Sigmoid colon (tissue), 7 donors: ENCODE measurements around the gene MAP4K1. TPM values are rescaled to one million over a fixed set of nuclear protein-coding genes. Genes with fewer than 3 reads are reported as not detected.

Source experiments
- DNase-seq: peaks from one replicate; pipeline ENCODE4 v3.0.0-alpha.2; 2019
- H3K27ac ChIP-seq, 4 donors: fragments of 200-600 bp; sonication (generic); one replicate each; pipeline ENCODE4 v1.5.1; 2016 to 2019; ENCODE audit warnings: mild to moderate bottlenecking in 1 of 4
- H3K27me3 ChIP-seq, 3 donors: fragments of 200-600 bp; sonication (generic); one replicate each; pipeline ENCODE4 v1.5.1; 2019; ENCODE audit warnings: mild to moderate bottlenecking in 1 of 3
- H3K36me3 ChIP-seq, 4 donors: fragments of 200-600 bp; sonication (generic); one replicate each; pipeline ENCODE4 v1.5.1; 2016 to 2019
- H3K4me1 ChIP-seq, 4 donors: fragments of 200-600 bp; sonication (generic); one replicate each; pipeline ENCODE4 v1.5.1; 2017 to 2019
- H3K4me3 ChIP-seq, 4 donors: fragments of 200-600 bp; sonication (generic); one replicate each; pipeline ENCODE4 v1.5.1; 2017 to 2019; ENCODE audit warnings: mild to moderate bottlenecking in 2 of 4, moderate library complexity in 1 of 4
- H3K9me3 ChIP-seq, 4 donors: fragments of 200-600 bp in 3 of 4; sonication (generic) in 3 of 4; one replicate each; pipeline versions ENCODE4 v1.5.1 to v1.6.1; 2013 to 2019
- CTCF ChIP-seq, 4 experiments: fragments of 450-650 bp in 3 of 4; fragments of 200-600 bp in 1 of 4; IDR thresholded peaks; one replicate each; pipeline ENCODE4 v1.5.1; 2016 to 2019; ENCODE audit warnings: antibody characterized with exemption in 4 of 4, mild to moderate bottlenecking in 3 of 4, moderate library complexity in 2 of 4
- EP300 ChIP-seq, 4 donors: sonication (generic); formaldehyde crosslinking; IDR thresholded peaks; one replicate each; pipeline ENCODE4 v1.6.1; 2017; ENCODE audit warnings: antibody characterized with exemption in 4 of 4
- POLR2A ChIP-seq, 2 donors: fragments of 450-650 bp; IDR thresholded peaks; one replicate each; pipeline ENCODE4 v1.6.1; 2016; ENCODE audit warnings: antibody characterized with exemption in 2 of 2, mild to moderate bottlenecking in 2 of 2, moderate library complexity in 2 of 2
- POLR2AphosphoS5 ChIP-seq, 4 donors: sonication (generic); formaldehyde crosslinking; IDR thresholded peaks; one replicate each; pipeline ENCODE4 v1.6.1; 2017; ENCODE audit warnings: antibody characterized with exemption in 4 of 4
- WGBS, 2 donors: extraction: QIAGEN DNeasy Blood & Tissue Kit; methylation state at CpG; one replicate each; pipeline ENCODE4 v1.1.7; 2013; 5-methylcytosine and 5-hydroxymethylcytosine counted together
- intact Hi-C: fragments of 100-400 bp; cut with DNase I; formaldehyde crosslinking; loops from one replicate; pipeline ENCODE4 v1.15.1; 2023
- polyA plus RNA-seq, 3 donors: library from polyadenylated mRNA; stranded (reverse); fragments of 200-250 nt; gene quantifications; one replicate each; pipeline ENCODE4 v1.2.3, GENCODE V29; 2013
- total RNA-seq, 4 donors: library from RNA; depleted of rRNA; stranded (reverse); fragments of >200 nt; gene quantifications; one replicate each; pipeline ENCODE4 v1.1.0, GENCODE V29; 2016
- donor health status: healthy with polysubstance abuse.
- donor health status: Bipolar disorder and iron deficiency.
- donor health status: healthy.

The MAP4K1 gene
- total and polyA plus RNA-seq, 7 donors = 1.2 to 29.7 (median 1.6) TPM

GRCh38 chr19:38545596-38545995 is 72.2 kb downstream of the MAP4K1 start:
- intact Hi-C loops = loop anchor here (2.0 kb wide), 1 partner anchor 385 kb away; the partner anchor contains the start of genes MRPS12 and SARS2
- no peaks in the 10 kb centered on the region for H3K36me3 ChIP-seq
- WGBS, 2 donors = 92 to 97% methylated on average over 8 of the region's 8 CpGs
- H3K27me3 ChIP-seq = no peaks in the 10 kb centered on the region
- TF ChIP-seq POLR2AphosphoS5 (IDR thresholded peaks at IDR 0.05) = no peak
- TF ChIP-seq EP300 (IDR thresholded peaks at IDR 0.05) = no peak
- H3K27ac ChIP-seq = no peak overlapping the region
- H3K4me3 ChIP-seq = no peak overlapping the region
- H3K9me3 ChIP-seq = no peaks in the 10 kb centered on the region
- H3K4me1 ChIP-seq = peaks cover 0 to 16% (median 7%) of the 10 kb centered on the region in 4 donors
- no peak for DNase-seq

GRCh38 chr19:38544569-38545315 is 73.0 kb downstream of the MAP4K1 start:
- WGBS, 2 donors = 39 to 48% methylated on average over 6 of the region's 6 CpGs

GRCh38 chr19:38543807-38544568 is 73.8 kb downstream of the MAP4K1 start:
- Histone ChIP-seq H3K9me3 (no peaks in the 10 kb centered on the region), H3K36me3 (no peaks in the 10 kb centered on the region), H3K27ac (peak overlapping the region in 1 of 4 donors; percentile 57), H3K27me3 (no peaks in the 10 kb centered on the region), H3K4me3 (peak overlapping the region in 1 of 4 donors; percentile 36), H3K4me1 (peaks cover 0 to 16% (median 7%) of the 10 kb centered on the region in 4 donors)
- intact Hi-C loops = loop anchor here (2.0 kb wide), 1 partner anchor 387 kb away; the partner anchor contains the start of genes MRPS12 and SARS2
- peak; percentile 76 for DNase-seq
- 51 to 60% methylated on average over 21 of the region's 21 CpGs for WGBS, 2 donors
- TF ChIP-seq CTCF (IDR thresholded peaks at IDR 0.05) (peak in 2 of 4 experiments; percentile 45 to 52), EP300 (IDR thresholded peaks at IDR 0.05) (no peak)

More at GRCh38 chr19:38544569-38545315, 73.0 kb downstream of the MAP4K1 start:
- TF ChIP-seq POLR2AphosphoS5 (IDR thresholded peaks at IDR 0.05) (no peak), CTCF (IDR thresholded peaks at IDR 0.05) (peak in 1 of 4 experiments; percentile 18), EP300 (IDR thresholded peaks at IDR 0.05) (no peak)
- H3K4me1 ChIP-seq = peaks cover 0 to 16% (median 7%) of the 10 kb centered on the region in 4 donors
- DNase-seq = no peak
- H3K36me3 ChIP-seq = no peaks in the 10 kb centered on the region
- intact Hi-C loops = loop anchor here (2.0 kb wide), 1 partner anchor 386 kb away; the partner anchor contains the start of genes MRPS12 and SARS2
- H3K27me3 ChIP-seq = no peaks in the 10 kb centered on the region
- H3K4me3 ChIP-seq = peak overlapping the region in 1 of 4 donors; percentile 36
- no peaks in the 10 kb centered on the region for H3K9me3 ChIP-seq
- H3K27ac ChIP-seq = peak overlapping the region in 1 of 4 donors; percentile 57

- no peaks in the 10 kb centered on the region for H3K36me3 ChIP-seq
- H3K4me3 ChIP-seq = peak overlapping the region in 1 of 4 donors; percentile 36
- TF ChIP-seq POLR2A (IDR thresholded peaks at IDR 0.05) (no peak), CTCF (IDR thresholded peaks at IDR 0.05) (no peak), POLR2AphosphoS5 (IDR thresholded peaks at IDR 0.05) (no peak), EP300 (IDR thresholded peaks at IDR 0.05) (no peak)
- WGBS, 2 donors = 77 to 85% methylated on average over 19 of the region's 19 CpGs
- no peaks in the 10 kb centered on the region for H3K27me3 ChIP-seq
- DNase-seq = no peak
- no peak overlapping the region for H3K27ac ChIP-seq
- H3K9me3 ChIP-seq = no peaks in the 10 kb centered on the region
- peaks cover 0 to 16% (median 7%) of the 10 kb centered on the region in 4 donors for H3K4me1 ChIP-seq
- intact Hi-C loops = no loop called here
These were observed 74.4 kb downstream of the MAP4K1 start for GRCh38 chr19:38543286-38543806.

GRCh38 chr19:38542040-38542439 is 75.7 kb downstream of the MAP4K1 start:
- WGBS, 2 donors = 85 to 88% methylated on average over 4 of the region's 4 CpGs
- Histone ChIP-seq H3K36me3 (no peaks in the 10 kb centered on the region), H3K9me3 (no peaks in the 10 kb centered on the region), H3K4me1 (peaks cover 0 to 16% (median 7%) of the 10 kb centered on the region in 4 donors), H3K27ac (no peak overlapping the region), H3K4me3 (no peak overlapping the region), H3K27me3 (no peaks in the 10 kb centered on the region)
- no peak for TF ChIP-seq CTCF (IDR thresholded peaks at IDR 0.05)
- no peak for TF ChIP-seq POLR2AphosphoS5 (IDR thresholded peaks at IDR 0.05)
- no peak for TF ChIP-seq POLR2A (IDR thresholded peaks at IDR 0.05)
- TF ChIP-seq EP300 (IDR thresholded peaks at IDR 0.05) = no peak
- DNase-seq = no peak
- intact Hi-C loops = no loop called here
